CD4-positive, alpha-beta T cell (primary cell): ENCODE measurements around the gene ZEB1. TPM values are rescaled to one million over a fixed set of nuclear protein-coding genes. Genes with fewer than 3 reads are reported as not detected.
A peak's percentile ranks its signal among the peaks of the same experiment; 100 is the strongest.

Experiments
- ATAC-seq: fragments of 200-7000 bp; cut with Tn5 transposase; one replicate; pipeline ENCODE4 v1.10.0; 2022; ENCODE audit warnings: mild to moderate bottlenecking; ENCODE audit not compliant: poor library complexity
- CTCF ChIA-PET: fragments of 350-600 bp; sonication (Branson Sonifier 250); formaldehyde crosslinking; loops from one replicate; lab custom pipeline; 2021; ENCODE audit warnings: antibody characterized with exemption, inconsistent platforms; lab: Charles Lee
- POLR2A ChIA-PET: fragments of 350-600 bp; sonication (Branson Sonifier 250); formaldehyde crosslinking; loops from one replicate; lab custom pipeline; 2021; ENCODE audit warnings: antibody characterized with exemption, inconsistent platforms; lab: Charles Lee
- DNase-seq, 14 experiments: peaks; one replicate each; pipeline ENCODE4 v3.0.0-alpha.2; 2013 to 2020; ENCODE audit warnings: mixed read lengths in 2 of 14
- H3K27ac ChIP-seq, 2 donors: one replicate each; pipeline versions ENCODE4 v1.5.1 to v1.7.0; 2013; ENCODE audit warnings: low read length in 2 of 2, low read depth in 1 of 2, mild to moderate bottlenecking in 1 of 2
- H3K27me3 ChIP-seq, 2 experiments: 1 replicate in 1 of 2; 2 replicates in 1 of 2; pipeline versions ENCODE4 v1.6.1 to v1.7.0; 2013; ENCODE audit warnings: low read length in 2 of 2, control low read depth in 1 of 2, mild to moderate bottlenecking in 1 of 2, moderate library complexity in 1 of 2; ENCODE audit not compliant: insufficient read depth in 2 of 2, control insufficient read depth in 1 of 2
- H3K36me3 ChIP-seq: one replicate; pipeline ENCODE4 v1.6.1; 2013; ENCODE audit warnings: low read length, control low read depth; ENCODE audit not compliant: insufficient read depth
- H3K4me1 ChIP-seq: one replicate; pipeline ENCODE4 v1.6.1; 2013; ENCODE audit warnings: low read length, control low read depth; ENCODE audit not compliant: insufficient read depth
- H3K4me3 ChIP-seq: one replicate; pipeline ENCODE4 v1.5.1; 2013; ENCODE audit warnings: mild to moderate bottlenecking, low read length, moderate library complexity
- H3K9me3 ChIP-seq, 2 experiments: 1 replicate in 1 of 2; 2 replicates in 1 of 2; pipeline versions ENCODE4 v1.6.1 to v1.7.0; 2013; ENCODE audit warnings: low read length in 2 of 2, mild to moderate bottlenecking in 2 of 2, control low read depth in 1 of 2, moderate library complexity in 1 of 2; ENCODE audit not compliant: control insufficient read depth in 1 of 2, insufficient read depth in 1 of 2
- H3K27ac Mint-ChIP-seq: one replicate; pipeline ENCODE4 v1.8.0; 2020; ENCODE audit warnings: mixed read lengths
- H3K27me3 Mint-ChIP-seq: one replicate; pipeline ENCODE4 v1.8.0; 2021; ENCODE audit warnings: mixed read lengths
- H3K36me3 Mint-ChIP-seq: one replicate; pipeline ENCODE4 v1.8.0; 2021; ENCODE audit warnings: low read depth, mixed read lengths
- H3K4me1 Mint-ChIP-seq: one replicate; pipeline ENCODE4 v1.8.0; 2021; ENCODE audit warnings: low read depth, mixed read lengths
- H3K4me3 Mint-ChIP-seq: one replicate; pipeline ENCODE4 v1.8.0; 2020; ENCODE audit warnings: mild to moderate bottlenecking, mixed read lengths
- H3K9me3 Mint-ChIP-seq: one replicate; pipeline ENCODE4 v1.8.0; 2020; ENCODE audit warnings: mixed read lengths
- CTCF ChIP-seq: fragments of 200-600 bp; IDR thresholded peaks from one replicate; pipeline ENCODE4 v1.8.0; 2022; ENCODE audit warnings: antibody characterized with exemption, mild to moderate bottlenecking
- intact Hi-C, 2 experiments: fragments of 100-400 bp; cut with DNase I in 1 of 2; cut with micrococcal nuclease in 1 of 2; formaldehyde crosslinking; loops; one replicate each; pipeline versions ENCODE4 v1.15.1 to v1.9.0; 2023 to 2025; cut with DNase I, micrococcal nuclease
- total RNA-seq, 174 experiments: library from RNA in 2 of 174; stranded (reverse) in 2 of 174; gene quantifications; one replicate each; pipeline ENCODE4 v1.2.3 and lab custom pipeline; 2021 to 2026

Gene ZEB1
- total RNA-seq, 2 experiments from 2014 or later = 132 to 134 TPM

- H3K36me3 ChIP-seq = no peaks in the 10 kb centered on the region
- ChIA-PET CTCF (no interaction called here), POLR2A (no interaction called here)
- H3K27me3 ChIP-seq = no peaks in the 10 kb centered on the region
- ATAC-seq (no peak), DNase-seq (no peak)
- Mint-ChIP-seq H3K4me1 (peaks cover 18% of the 10 kb centered on the region), H3K27ac (no peak overlapping the region), H3K36me3 (peaks cover 17% of the 10 kb centered on the region), H3K4me3 (no peak overlapping the region), H3K9me3 (no peaks in the 10 kb centered on the region), H3K27me3 (no peaks in the 10 kb centered on the region)
- no peak overlapping the region for H3K27ac ChIP-seq
- H3K4me3 ChIP-seq = no peak overlapping the region
- no peaks in the 10 kb centered on the region for H3K9me3 ChIP-seq
- H3K4me1 ChIP-seq = peaks cover 6% of the 10 kb centered on the region
- TF ChIP-seq CTCF = no peak
- intact Hi-C loops = loop anchor here in 1 of 2 experiments (5.0 to 10.0 kb wide), 2 partner anchors 183 to 611 kb away; no protein-coding TSS in a partner anchor
These were observed 3.6 kb upstream of the ZEB1 start for GRCh38 chr10:31315453-31315852.

DNA sequence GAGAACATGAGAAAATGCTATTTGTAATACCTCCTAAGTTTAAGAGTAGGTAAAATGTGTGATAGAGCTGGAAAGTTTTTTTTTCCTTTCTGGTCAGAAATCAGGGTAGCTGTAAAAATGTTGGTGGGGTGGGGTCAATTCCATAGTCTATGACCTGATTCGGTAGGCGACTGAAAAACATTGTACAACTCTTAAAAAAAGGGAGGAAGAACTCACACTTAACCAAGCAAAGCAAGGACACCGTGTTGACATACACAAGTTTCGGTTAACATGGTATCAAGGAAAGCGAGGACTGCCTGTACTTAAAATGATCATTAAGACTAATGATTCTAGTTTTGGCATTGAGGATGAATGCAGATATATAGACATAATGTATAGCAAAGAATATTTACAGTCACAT, 1.8 kb upstream of the ZEB1 start:
- Histone ChIP-seq H3K4me3 (no peak overlapping the region), H3K36me3 (no peaks in the 10 kb centered on the region), H3K27me3 (no peaks in the 10 kb centered on the region), H3K27ac (no peak overlapping the region), H3K4me1 (peaks cover 10% of the 10 kb centered on the region), H3K9me3 (no peaks in the 10 kb centered on the region)
- Mint-ChIP-seq H3K4me3 (peak overlapping the region; percentile 98), H3K27ac (peak overlapping the region; percentile 94), H3K4me1 (peaks cover 28% of the 10 kb centered on the region), H3K27me3 (no peaks in the 10 kb centered on the region), H3K36me3 (peaks cover 29% of the 10 kb centered on the region), H3K9me3 (no peaks in the 10 kb centered on the region)
- POLR2A ChIA-PET = interaction anchor here (1.0 to 4.7 kb wide), 3 partner anchors 10 to 299 kb away, joined by 3 to 27 read pairs (median 4); partner anchors contain the start of gene ZNF438
- ATAC-seq (no peak), DNase-seq (no peak)
- intact Hi-C loops = loop anchor here in 1 of 2 experiments (2.0 to 10.0 kb wide), 3 partner anchors 185 to 612 kb away; no protein-coding TSS in a partner anchor
- TF ChIP-seq CTCF = no peak
- CTCF ChIA-PET = interaction anchor here (1.0 kb wide), 1 partner anchor 285 kb away, joined by 3 read pairs; the partner anchor contains the start of gene ZNF438

- ChIA-PET POLR2A (interaction anchor here (0.6 to 4.7 kb wide), 7 partner anchors 9 to 1025 kb away, joined by 3 to 27 read pairs (median 4); partner anchors contain the start of gene ZNF438), CTCF (interaction anchor here (1.0 kb wide), 1 partner anchor 286 kb away, joined by 3 read pairs; the partner anchor contains the start of gene ZNF438)
- intact Hi-C loops = loop anchor here in 1 of 2 experiments (2.0 to 10.0 kb wide), 5 partner anchors 186 to 613 kb away; partner anchors contain the start of gene ZNF438
- Histone ChIP-seq H3K4me3 (peak overlapping the region; percentile 81), H3K27ac (peak overlapping the region; percentile 80 to 98), H3K36me3 (no peaks in the 10 kb centered on the region), H3K4me1 (peaks cover 10% of the 10 kb centered on the region), H3K27me3 (no peaks in the 10 kb centered on the region), H3K9me3 (no peaks in the 10 kb centered on the region)
- no peak for ATAC-seq
- Mint-ChIP-seq H3K27me3 (no peaks in the 10 kb centered on the region), H3K27ac (peak overlapping the region; percentile 94), H3K4me1 (peaks cover 35% of the 10 kb centered on the region), H3K4me3 (peak overlapping the region; percentile 98), H3K9me3 (no peaks in the 10 kb centered on the region), H3K36me3 (peaks cover 29% of the 10 kb centered on the region)
- peak in 11 of 14 experiments; percentile 57 to 88 (median 65) for DNase-seq
- no peak for TF ChIP-seq CTCF
These were observed 1.2 kb upstream of the ZEB1 start for GRCh38 chr10:31317652-31318381.
